22Rv1 (cell line): Measurements from ENCODE around the gene DAGLB.
A peak's percentile ranks its signal among the peaks of the same experiment; 100 is the strongest.
"Not testable (repeated sequence)": the region's sequence is repeated elsewhere in the genome, so short reads cannot be mapped to it uniquely, and the experiment has no call there.

Experiments used
- H3K27ac ChIP-seq: fragments of 450-650 bp; 2 replicates; pipeline ENCODE4 v1.5.1; 2017
- CTCF ChIP-seq: fragments of 450-650 bp; IDR thresholded peaks from 2 replicates; pipeline ENCODE4 v1.5.1; 2017; ENCODE audit warnings: mild to moderate bottlenecking
- ZFX ChIP-seq: fragments of 450-650 bp; IDR thresholded peaks from 2 replicates; pipeline ENCODE4 v1.6.1; 2017; ENCODE audit warnings: antibody characterized with exemption, borderline replicate concordance

DAGLB gene

GRCh38 chr7:6461946-6462550 is 14.3 kb upstream of the DAGLB start:
- no peak for TF ChIP-seq ZFX
- no peak for TF ChIP-seq CTCF
- no peak overlapping the region for H3K27ac ChIP-seq

DNA sequence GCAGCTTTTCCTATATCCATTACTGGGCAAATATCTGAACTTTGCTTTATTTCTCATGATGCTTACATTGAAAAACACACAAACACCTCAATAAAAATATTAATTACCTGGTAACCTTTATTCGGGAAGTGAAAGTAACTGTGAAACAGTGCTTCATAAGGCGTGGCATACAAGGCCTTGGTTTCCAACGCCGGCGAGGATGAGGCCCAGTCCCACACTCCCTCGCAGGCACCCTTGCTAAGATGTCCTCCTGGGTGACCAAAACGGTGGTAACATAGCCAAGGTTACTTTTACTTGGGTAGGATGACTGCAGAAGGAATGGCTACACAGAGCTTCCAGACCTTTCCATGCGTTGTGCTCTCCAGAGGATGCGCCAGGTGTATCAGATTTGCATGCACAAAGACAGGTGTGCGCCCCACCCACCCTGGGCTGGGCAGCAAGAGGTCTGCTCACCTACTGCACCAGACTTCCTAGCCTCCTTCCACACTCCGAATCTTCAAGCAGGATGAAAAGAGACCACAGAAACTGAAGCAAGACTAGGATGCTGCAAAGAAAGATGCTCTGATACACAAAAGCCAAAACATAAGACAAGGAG is 13.3 kb upstream of the DAGLB start:
- TF ChIP-seq CTCF (no peak), ZFX (no peak)

DNA sequence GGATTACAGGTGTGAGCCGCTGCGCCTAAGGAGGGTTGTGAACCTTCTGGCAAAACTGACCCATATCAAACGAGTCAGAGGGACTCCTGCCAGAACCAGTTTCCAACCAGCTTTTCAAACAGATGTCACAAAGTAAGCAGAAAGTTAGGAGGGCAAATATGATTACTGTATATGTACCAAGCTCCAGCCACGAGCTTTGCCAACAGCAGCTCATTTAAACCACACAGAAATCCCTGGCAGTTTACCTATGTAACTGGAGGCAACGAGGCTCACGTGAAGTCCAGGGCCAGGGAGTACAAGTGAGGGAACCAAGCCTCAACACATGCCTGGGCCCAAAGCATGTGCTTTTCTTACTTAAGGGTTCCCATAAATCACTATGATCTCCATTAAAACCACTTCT is 12.5 kb upstream of the DAGLB start:
- TF ChIP-seq ZFX (no peak), CTCF (no peak)
- peak overlapping the region; percentile 56 for H3K27ac ChIP-seq

More for the DNA sequence above, 13.3 kb upstream of the DAGLB start:
- peak overlapping the region; percentile 56 for H3K27ac ChIP-seq

DNA sequence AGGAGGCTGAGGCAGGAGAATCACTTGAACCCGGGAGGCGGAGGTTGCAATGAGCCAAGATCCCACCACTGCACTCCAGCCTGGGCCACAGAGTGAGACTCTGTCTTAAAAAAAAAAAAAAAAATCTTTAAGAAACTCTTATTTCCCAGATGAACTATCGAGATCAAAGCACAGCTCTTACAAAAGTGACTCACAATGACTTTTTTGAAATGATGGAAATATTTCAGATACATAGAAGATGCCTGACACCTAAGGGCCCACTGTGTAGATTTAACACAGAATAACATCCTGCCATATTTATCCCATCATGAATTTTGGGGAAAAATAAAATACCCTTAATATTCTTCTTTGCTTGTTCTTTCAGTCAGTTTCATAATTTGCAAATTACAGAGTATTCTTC is 10.9 kb upstream of the DAGLB start:
- not testable (repeated sequence) for H3K27ac ChIP-seq

DNA sequence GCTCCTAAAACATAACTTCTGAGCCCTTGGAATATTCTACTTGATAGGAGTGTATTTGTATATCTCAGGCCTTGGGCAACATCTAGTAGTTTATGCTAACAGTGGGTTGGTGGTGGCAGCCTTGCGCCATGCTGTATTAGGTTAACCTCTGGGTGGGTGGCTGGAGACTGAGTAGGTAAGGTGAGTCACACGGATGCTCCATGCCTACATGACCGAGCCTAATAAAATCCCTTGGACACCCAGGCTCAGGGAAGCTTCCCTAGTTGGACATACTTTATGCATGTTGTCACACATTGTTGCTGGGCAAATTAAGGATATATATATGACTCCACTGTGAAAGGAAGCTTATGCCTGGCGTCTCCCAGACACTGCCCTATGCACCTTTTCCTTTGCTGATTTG is 6.0 kb upstream of the DAGLB start:
- TF ChIP-seq ZFX = no peak
- no peak for TF ChIP-seq CTCF
- H3K27ac ChIP-seq = no peak overlapping the region

DNA sequence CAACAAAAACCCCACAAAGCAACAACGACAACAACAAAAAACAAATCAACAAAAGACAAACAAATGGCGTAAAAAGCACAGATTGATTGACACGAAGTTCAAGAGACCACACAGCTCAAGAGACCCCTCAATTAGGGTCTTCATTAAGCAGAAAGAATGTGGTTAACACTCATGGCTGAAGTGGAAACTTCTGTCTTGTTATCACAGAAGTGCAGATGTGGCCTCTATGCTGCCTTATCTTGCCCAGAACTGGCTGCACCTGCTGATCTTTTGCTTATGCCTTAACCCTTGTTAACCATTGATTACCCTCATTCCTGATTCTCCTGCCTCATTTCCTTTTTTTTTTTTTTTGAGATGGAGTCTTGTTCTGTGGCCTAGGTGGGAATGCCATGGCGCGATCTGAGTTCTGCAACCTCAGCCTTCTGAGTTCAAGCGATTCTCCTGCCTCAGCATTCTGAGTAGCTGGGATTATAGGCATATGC is 3.5 kb upstream of the DAGLB start:
- H3K27ac ChIP-seq = 0 out of 2 replicates have a peak overlapping the region, but pooled peaks have one; percentile 5
- no peak for TF ChIP-seq ZFX

DNA sequence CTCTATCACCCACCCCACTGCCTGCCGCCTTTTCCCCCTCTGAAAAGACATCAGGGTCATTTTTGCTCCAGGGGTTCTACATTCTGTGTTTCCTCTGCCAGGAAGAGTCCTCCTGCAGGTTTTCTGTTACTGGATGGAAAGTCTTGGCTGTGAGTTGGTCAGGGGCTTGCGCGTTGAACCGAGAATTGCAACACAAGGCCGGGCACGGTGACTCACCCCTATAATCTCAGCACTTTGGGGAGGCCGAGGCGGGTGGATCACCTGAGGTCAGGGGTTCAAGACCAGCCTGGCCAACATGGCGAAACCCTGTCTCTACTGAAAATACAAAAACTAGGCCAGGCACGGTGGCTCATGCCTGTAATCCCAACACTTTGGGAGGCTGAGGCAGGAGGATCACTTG is 2.8 kb upstream of the DAGLB start:
- H3K27ac ChIP-seq = not testable (repeated sequence)

GRCh38 chr7:6449884-6450283 is 2.1 kb upstream of the DAGLB start:
- not testable (repeated sequence) for H3K27ac ChIP-seq

DNA sequence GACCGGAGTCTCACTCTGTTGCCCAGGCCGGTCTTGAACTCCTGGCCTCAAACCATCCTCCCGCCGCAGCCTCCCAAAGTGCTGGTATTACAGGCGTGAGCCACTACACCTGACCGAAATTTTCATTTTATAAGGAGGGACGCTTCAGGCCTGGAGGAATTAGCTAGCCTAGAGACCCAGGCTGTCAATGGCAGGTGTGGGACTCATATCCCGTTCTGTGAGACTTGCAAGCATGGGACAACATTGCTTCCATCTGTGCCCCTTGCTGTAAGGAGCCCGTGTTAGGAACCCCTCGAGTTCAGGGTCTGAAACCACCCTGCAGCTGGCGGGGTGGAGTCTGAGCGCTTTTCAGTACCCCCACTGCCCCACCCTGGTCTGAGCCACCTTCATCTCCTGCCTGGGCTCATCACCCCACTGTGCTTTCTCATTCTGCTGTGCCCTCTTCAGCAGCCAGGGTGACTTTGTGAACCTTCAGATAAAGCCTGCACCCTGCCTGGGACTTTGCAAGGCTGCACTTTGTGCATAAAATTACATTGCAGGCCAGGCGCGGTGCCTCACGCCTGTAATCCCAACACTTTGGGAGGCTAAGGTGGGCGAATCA is 1.3 kb upstream of the DAGLB start:
- H3K27ac ChIP-seq = peak overlapping the region; percentile 94
- TF ChIP-seq CTCF (no peak), ZFX (no peak)
